Right lobe of liver (tissue), 6 donors: ENCODE measurements around the gene MEX3A. TPM values are rescaled to one million over a fixed set of nuclear protein-coding genes. Genes with fewer than 3 reads are reported as not detected.

Source experiments
- ATAC-seq, 4 donors: fragments of 200-7000 bp; cut with Tn5 transposase; one replicate each; pipeline ENCODE4 v1.9.1; 2020; ENCODE audit warnings: mild to moderate bottlenecking in 4 of 4, moderate library complexity in 4 of 4
- DNase-seq, 3 donors: peaks; one replicate each; pipeline ENCODE4 v3.0.0-alpha.2; 2020
- H3K27ac ChIP-seq, 3 donors: fragments of 200-600 bp; one replicate each; pipeline ENCODE4 v1.8.0; 2022
- H3K27me3 ChIP-seq, 2 donors: fragments of 200-600 bp; one replicate each; pipeline ENCODE4 v1.8.0; 2022
- H3K36me3 ChIP-seq, 4 donors: fragments of 200-600 bp; sonication (generic) in 1 of 4; one replicate each; pipeline versions ENCODE4 v1.5.1 to v1.8.0; 2017 to 2022; ENCODE audit warnings: control low read depth in 1 of 4
- H3K4me1 ChIP-seq, 4 donors: fragments of 200-600 bp; sonication (generic) in 1 of 4; one replicate each; pipeline versions ENCODE4 v1.5.1 to v1.8.0; 2017 to 2022; ENCODE audit warnings: control low read depth in 1 of 4
- H3K4me3 ChIP-seq, 3 donors: fragments of 200-600 bp; one replicate each; pipeline ENCODE4 v1.8.0; 2022
- H3K9me3 ChIP-seq, 4 donors: fragments of 200-600 bp; sonication (generic) in 1 of 4; one replicate each; pipeline versions ENCODE4 v1.5.1 to v1.8.0; 2017 to 2022; ENCODE audit warnings: control low read depth in 1 of 4
- POLR2A ChIP-seq: fragments of 450-650 bp; IDR thresholded peaks from one replicate; pipeline ENCODE4 v1.6.1; 2017; ENCODE audit warnings: antibody characterized with exemption, mild to moderate bottlenecking
- WGBS: methylation state at CpG from one replicate; pipeline ENCODE4 v1.1.6; 2018; ENCODE audit warnings: low coverage, low lambda C conversion rate; ENCODE audit not compliant: insufficient coverage; ENCODE audit errors: missing lambda C conversion rate; 5-methylcytosine and 5-hydroxymethylcytosine counted together
- intact Hi-C, 2 donors: fragments of 100-400 bp; cut with DNase I; formaldehyde crosslinking; loops; one replicate each; pipeline versions ENCODE4 v1.11.2 to v1.14.1; 2022
- total RNA-seq, 6 experiments: library from RNA; depleted of rRNA in 2 of 6; stranded (reverse); fragments of >200 nt in 2 of 6; fragmentation: NEBNext Ultra II Directional in 3 of 6; extraction: Animal tissue kit (Norgen Biotek cat#: 25700) in 3 of 6; gene quantifications; one replicate each; pipeline versions ENCODE4 v1.1.0 to v1.2.4, GENCODE V29; 2016 to 2023
- TF ChIP-seq, protein P1 (sequence below), 4 donors: fragments of 200-600 bp in 3 of 4; fragments of 450-650 bp in 1 of 4; IDR thresholded peaks; one replicate each; pipeline versions ENCODE4 v1.5.1 to v1.8.0; 2016 to 2022; ENCODE audit warnings: antibody characterized with exemption in 4 of 4, mild to moderate bottlenecking in 2 of 4
- donor health status: DM: no; HTN: yes; CAD: no.
- donor health status: DM: no; HTN: no; CAD: no.
- donor health status: DM: no; HTN: no; CAD: no.
- donor health status: DM: no; HTN: yes; CAD: no.
- donor health status: DM: no; HTN: yes; CAD: no.

Gene MEX3A
- total RNA-seq, 6 experiments from 2014 or later = 0.35 to 1.4 (median 0.83) TPM

DNA sequence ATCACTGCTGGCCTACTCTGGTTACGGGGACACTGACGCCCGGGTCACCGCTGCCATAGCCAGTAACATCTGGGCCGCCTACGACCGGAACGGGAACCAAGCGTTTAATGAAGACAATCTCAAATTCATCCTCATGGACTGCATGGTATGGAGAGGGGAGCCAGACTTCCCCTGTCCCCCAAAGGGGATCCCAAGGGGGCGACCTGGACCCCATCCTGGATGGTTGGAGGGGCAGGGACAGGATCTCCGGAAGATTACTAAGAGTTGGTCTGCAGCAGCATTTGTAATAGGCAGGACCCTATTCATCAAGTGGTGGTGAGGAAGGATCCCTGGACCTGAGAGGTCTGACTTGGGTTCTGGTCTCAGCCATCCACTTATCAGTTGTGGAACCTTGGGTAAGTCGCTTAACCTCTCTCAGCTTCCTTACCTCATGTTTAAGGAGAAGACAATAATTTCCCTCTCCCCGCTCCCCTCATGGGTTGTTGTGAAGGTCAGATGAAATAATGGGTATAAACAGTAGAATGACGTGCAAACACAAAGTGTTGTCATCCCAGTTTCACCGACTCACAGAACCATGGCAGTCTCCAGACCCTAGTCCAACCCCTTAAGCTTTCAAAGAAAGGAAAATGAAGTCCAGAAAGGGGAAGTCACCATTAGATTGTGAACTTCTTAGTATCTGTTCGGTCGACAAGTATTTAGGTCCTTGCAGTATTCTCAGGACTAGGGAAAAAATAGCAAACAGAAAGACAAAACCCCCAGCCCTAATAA, 26.8 kb downstream of the MEX3A start:
- whole genome bisulfite sequencing = 14% methylated on average over 16 of the region's 17 CpGs
- ATAC-seq (no peak), DNase-seq (no peak)
- Histone ChIP-seq H3K4me3 (peak overlapping the region; percentile 75 to 100 (median 89)), H3K36me3 (no peaks in the 10 kb centered on the region), H3K27me3 (no peaks in the 10 kb centered on the region), H3K27ac (peak overlapping the region; percentile 79 to 88 (median 82)), H3K9me3 (no peaks in the 10 kb centered on the region), H3K4me1 (peaks cover 0 to 7% (median 2%) of the 10 kb centered on the region in 4 donors)
- intact Hi-C loops = loop anchor here in 1 of 2 donors (10.0 kb wide), 1 partner anchor 51 kb away; no protein-coding TSS in a partner anchor
- TF ChIP-seq, protein P1, sequence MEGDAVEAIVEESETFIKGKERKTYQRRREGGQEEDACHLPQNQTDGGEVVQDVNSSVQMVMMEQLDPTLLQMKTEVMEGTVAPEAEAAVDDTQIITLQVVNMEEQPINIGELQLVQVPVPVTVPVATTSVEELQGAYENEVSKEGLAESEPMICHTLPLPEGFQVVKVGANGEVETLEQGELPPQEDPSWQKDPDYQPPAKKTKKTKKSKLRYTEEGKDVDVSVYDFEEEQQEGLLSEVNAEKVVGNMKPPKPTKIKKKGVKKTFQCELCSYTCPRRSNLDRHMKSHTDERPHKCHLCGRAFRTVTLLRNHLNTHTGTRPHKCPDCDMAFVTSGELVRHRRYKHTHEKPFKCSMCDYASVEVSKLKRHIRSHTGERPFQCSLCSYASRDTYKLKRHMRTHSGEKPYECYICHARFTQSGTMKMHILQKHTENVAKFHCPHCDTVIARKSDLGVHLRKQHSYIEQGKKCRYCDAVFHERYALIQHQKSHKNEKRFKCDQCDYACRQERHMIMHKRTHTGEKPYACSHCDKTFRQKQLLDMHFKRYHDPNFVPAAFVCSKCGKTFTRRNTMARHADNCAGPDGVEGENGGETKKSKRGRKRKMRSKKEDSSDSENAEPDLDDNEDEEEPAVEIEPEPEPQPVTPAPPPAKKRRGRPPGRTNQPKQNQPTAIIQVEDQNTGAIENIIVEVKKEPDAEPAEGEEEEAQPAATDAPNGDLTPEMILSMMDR (IDR thresholded peaks at IDR 0.05) = no peak
- no peak for TF ChIP-seq POLR2A

GRCh38 chr1:156054500-156055280, 27.6 kb downstream of the MEX3A start, which contains the start of gene LAMTOR2:
TSS of gene LAMTOR2 (plus strand) at chr1:156054782. CDS start at chr1:156054890, 108 bp downstream.
- peak within 1 kb of the TSS; percentile 79 to 88 (median 82) for H3K27ac ChIP-seq
- intact Hi-C loops = loop anchor here in 1 of 2 donors (10.0 kb wide), 1 partner anchor 50 kb away; no protein-coding TSS in a partner anchor
- peaks cover 0 to 7% (median 2%) of the 10 kb centered on the region in 4 donors for H3K4me1 ChIP-seq
- peak within 1 kb of the TSS; percentile 75 to 100 (median 89) for H3K4me3 ChIP-seq
- 0% methylated on average over 24 of the region's 53 CpGs for WGBS
- peak; percentile 61 for TF ChIP-seq POLR2A
- TF ChIP-seq, protein P1 (IDR thresholded peaks at IDR 0.05) = no peak
- DNase-seq = peak; percentile 97 to 99 (median 98)
- no peaks in the 10 kb centered on the region for H3K27me3 ChIP-seq
- H3K36me3 ChIP-seq = no peaks in the 10 kb centered on the region
- peak; percentile 89 to 91 (median 90) for ATAC-seq
- H3K9me3 ChIP-seq = no peaks in the 10 kb centered on the region

- no peaks in the 10 kb centered on the region for H3K9me3 ChIP-seq
- intact Hi-C loops = loop anchor here in 1 of 2 donors (10.0 kb wide), 1 partner anchor 49 kb away; no protein-coding TSS in a partner anchor
- peak; percentile 75 to 87 (median 81) for ATAC-seq
- H3K27me3 ChIP-seq = no peaks in the 10 kb centered on the region
- TF ChIP-seq, protein P1 (IDR thresholded peaks at IDR 0.05) = peak; percentile 50 to 61 (median 52)
- TF ChIP-seq POLR2A = no peak
- DNase-seq = peak; percentile 92 to 94 (median 93)
- WGBS = 0% methylated on average over 14 of the region's 49 CpGs
- peak within 1 kb of the TSS; percentile 75 to 100 (median 89) for H3K4me3 ChIP-seq
- peaks cover 0 to 7% (median 2%) of the 10 kb centered on the region in 4 donors for H3K4me1 ChIP-seq
- H3K27ac ChIP-seq = peak within 1 kb of the TSS; percentile 79 to 88 (median 82)
- H3K36me3 ChIP-seq = no peaks in the 10 kb centered on the region
These were observed 28.3 kb downstream of the MEX3A start, which contains the start of gene UBQLN4 for GRCh38 chr1:156053768-156054499. TSS of gene UBQLN4 (minus strand) at chr1:156053798. CDS start at chr1:156053701, 97 bp downstream.
